Activated T-cell treated with anti-CD3 and anti-CD28 coated beads for 48 hours (primary cell): ENCODE results near the gene EDEM2.
"Not testable (repeated sequence)": the region's sequence is repeated elsewhere in the genome, so short reads cannot be mapped to it uniquely, and the experiment has no call there.

Experiments
- DNase-seq: peaks from one replicate; pipeline ENCODE4 v3.0.0-alpha.2; 2020; ENCODE audit warnings: low read depth

Gene EDEM2

DNA sequence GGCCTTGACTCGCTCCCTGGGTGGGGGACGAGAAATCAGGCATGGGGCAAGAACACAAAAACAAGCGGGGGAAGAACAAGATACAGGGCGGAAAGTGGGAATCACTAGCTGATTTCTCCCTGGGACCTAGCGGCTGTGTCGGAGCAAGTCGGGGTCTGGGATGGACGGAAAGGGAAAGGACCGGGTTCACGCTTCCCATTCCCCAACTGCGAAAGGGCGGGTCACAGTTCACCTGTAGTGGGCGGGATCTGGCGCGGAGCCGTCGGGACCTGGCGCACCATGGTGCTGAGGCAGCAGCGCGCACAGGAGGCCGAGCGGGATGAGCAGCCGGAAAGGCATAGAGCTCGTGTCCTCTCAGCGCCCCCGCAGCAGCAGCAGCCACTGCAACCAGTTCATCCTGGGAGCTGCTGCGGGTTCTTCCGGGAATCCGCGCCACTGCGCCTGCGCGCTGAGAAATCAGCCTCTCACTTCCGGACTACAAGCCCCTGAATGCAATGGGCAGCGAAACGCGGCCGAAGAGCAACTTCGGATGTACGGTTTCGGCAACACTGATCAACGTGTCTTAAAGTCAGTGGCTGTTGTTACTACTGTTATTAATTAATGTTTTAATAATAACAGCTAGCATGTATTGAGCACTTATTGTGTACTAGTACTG lies at the start of gene EDEM2:
Gene EDEM2, minus strand, starts transcription at position 417 of the 655 bp plus-strand sequence. Its CDS starts 78 bp downstream, at position 339.
- DNase-seq = peak; percentile 90

DNA sequence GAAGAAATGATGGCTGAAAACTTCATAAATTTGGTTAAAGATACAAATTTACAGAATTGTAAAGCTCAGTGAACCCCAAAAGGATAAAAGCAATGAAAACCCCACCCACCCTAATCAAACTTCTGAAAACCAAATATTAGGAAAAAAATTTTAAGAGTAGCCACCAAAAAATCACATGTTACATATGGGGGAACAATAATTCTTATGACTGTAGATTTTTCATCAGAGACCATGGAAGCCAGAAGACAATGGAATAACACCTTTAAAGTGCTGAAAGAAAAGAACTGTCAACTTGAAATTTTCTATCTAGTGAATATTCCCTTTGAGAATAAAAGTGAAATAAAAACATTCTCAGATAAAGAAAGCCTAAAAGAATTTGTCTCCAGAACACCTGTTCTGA lies 49.2 kb upstream of the EDEM2 start:
- DNase-seq = no peak

- not testable (repeated sequence) for DNase-seq
Observed at GRCh38 chr20:35193031-35193791, 46.1 kb upstream of the EDEM2 start.

- DNase-seq = no peak
Observed at GRCh38 chr20:35192118-35192872, 45.2 kb upstream of the EDEM2 start.

GRCh38 chr20:35191419-35192117 lies 44.4 kb upstream of the EDEM2 start:
- no peak for DNase-seq

DNA sequence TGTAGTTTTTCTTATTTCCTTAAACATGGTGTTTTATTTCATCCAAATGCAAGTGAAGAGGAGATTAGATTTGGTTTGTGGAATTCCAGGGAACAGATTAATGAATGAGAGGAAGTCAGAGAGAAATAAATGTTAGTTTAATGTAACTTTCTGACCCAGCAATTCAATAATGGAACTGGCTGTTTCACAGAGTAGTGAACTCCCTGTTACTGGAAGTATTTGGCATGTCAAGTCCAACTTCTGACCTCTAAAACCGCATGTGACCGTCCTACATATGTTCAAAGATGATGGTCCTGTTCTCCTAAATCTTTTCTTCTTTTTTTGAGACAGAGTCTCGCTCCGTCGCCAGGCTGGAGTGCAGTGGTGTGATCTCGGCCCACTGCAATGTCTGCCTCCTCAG lies 43.4 kb upstream of the EDEM2 start:
- DNase-seq = no peak

DNA sequence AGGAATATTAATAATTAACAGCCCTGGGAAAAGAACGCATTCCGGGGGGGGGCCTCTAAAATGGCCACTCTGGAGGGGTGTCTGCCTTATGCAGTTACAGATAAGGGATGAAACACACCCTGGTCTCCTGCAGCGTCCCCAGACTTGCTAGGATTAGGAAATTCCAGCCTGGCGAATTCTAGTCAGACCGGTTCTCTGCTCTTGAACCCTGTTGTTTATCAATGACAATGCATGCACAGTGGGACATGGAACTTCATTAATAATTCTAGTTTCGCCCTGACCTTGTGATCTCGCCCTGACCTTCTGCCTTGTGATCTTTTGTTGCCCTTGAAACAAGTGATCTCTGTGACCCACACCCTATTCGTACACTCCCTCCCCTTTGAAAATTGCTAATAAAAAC lies 42.1 kb upstream of the EDEM2 start:
- DNase-seq = not testable (repeated sequence)

GRCh38 chr20:35187584-35188190 lies 40.6 kb upstream of the EDEM2 start:
- no peak for DNase-seq

- DNase-seq = not testable (repeated sequence)
Observed at GRCh38 chr20:35186691-35187289, 39.7 kb upstream of the EDEM2 start.

DNA sequence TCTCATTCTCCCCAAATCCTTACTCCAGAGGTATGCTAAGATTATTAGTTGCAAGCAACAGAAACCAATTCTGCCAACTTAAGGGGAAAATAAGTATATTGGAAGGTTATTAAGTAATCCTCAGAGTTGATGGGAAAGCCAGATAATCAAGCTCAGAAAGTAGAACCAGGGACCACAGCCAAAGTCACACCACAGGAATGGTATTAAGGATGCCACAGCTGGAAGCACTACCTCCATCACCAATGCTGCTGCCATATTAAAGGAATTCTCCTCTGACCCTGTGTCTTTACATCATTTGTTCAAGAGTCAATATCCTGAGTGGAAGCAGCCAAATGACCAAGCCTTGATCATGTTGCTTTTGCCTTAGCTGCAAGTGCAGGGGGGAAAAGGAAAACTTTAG lies 34.6 kb upstream of the EDEM2 start:
- DNase-seq = no peak

GRCh38 chr20:35180266-35180665 lies 33.1 kb upstream of the EDEM2 start:
- DNase-seq = no peak

- no peak for DNase-seq
Observed at GRCh38 chr20:35179292-35180212, 32.4 kb upstream of the EDEM2 start.

GRCh38 chr20:35176132-35176531 lies 29.0 kb upstream of the EDEM2 start:
- DNase-seq = no peak

- DNase-seq = no peak
Observed at GRCh38 chr20:35174458-35175216, 27.5 kb upstream of the EDEM2 start.

- no peak for DNase-seq
Observed at GRCh38 chr20:35173576-35174192, 26.5 kb upstream of the EDEM2 start.

- no peak for DNase-seq
Observed at GRCh38 chr20:35172434-35172806, 25.3 kb upstream of the EDEM2 start.

DNA sequence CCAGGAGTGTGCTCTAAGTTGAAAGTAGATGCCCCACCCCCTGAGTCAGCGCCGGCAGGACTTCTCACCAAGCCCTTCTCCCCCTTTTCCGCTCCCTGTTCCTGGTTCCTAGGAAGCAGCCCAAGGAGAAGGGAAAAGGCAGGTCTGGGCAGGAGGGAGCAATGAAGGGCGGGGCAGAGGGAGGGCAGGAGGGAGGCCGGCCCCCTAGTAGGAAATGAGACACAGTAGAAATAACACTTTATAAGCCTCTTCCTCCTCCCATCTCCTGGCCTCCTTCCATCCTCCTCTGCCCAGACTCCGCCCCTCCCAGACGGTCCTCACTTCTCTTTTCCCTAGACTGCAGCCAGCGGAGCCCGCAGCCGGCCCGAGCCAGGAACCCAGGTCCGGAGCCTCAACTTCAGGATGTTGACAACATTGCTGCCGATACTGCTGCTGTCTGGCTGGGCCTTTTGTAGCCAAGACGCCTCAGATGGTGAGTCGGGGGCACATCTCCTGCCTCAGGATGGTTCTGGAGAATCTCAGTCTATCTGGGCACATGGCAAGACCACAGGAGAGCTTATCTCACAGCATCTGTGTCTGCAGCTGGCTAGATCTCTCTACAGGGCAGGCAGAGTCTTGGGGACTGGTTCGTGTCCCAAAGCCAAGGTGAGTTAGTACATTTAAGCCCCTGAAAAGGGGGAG lies 24.8 kb upstream of the EDEM2 start, which contains the start of gene PROCR:
Gene PROCR, plus strand, starts transcription at position 320 of the 681 bp plus-strand sequence. Its CDS starts 83 bp downstream, at position 403.
- DNase-seq = no peak

DNA sequence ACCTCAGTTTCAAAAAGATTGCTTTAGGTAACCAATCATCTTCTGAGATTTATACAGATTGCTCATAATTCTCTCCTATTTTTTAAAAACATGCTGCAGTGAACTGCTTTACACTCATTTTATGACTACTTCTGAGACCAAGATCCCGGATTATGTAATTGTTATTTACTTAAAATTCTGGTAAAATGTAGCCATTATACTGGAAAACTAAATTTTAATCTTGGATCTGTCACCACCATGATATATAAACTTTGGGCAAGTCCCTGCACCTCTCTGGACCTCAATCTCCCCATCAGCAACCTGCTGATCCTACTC lies 24.3 kb upstream of the EDEM2 start:
- DNase-seq = no peak
